MM.1S (cell line): Measurements from ENCODE around the gene LEMD2.
A peak's percentile ranks its signal among the peaks of the same experiment; 100 is the strongest.

Experiments
- CTCF ChIP-seq: fragments of 300-600 bp; sonication (generic); IDR thresholded peaks from 2 replicates; pipeline ENCODE4 v1.5.1; 2016; ENCODE audit warnings: antibody characterized with exemption, low read length, mixed read lengths
- EZH2 ChIP-seq: fragments of 300-600 bp; sonication (generic); optimal IDR thresholded peaks from 2 replicates; pipeline ENCODE3; 2017; ENCODE audit warnings: low read depth, mild to moderate bottlenecking, antibody characterized with exemption, low read length, mixed read lengths
- EZH2phosphoT487 ChIP-seq: fragments of 300-600 bp; sonication (generic); IDR thresholded peaks from 2 replicates; pipeline ENCODE4 v1.6.1; 2018; ENCODE audit warnings: antibody characterized with exemption, low read length

- TF ChIP-seq CTCF (peak; percentile 87), EZH2 (no peak), EZH2phosphoT487 (no peak)
Measured at GRCh38 chr6:33768644-33769120, 20.2 kb downstream of the LEMD2 start.
